Gastrocnemius medialis (tissue), 4 donors: ENCODE measurements around the gene SPG7.

Experiments
- CTCF ChIP-seq, 5 experiments: fragments of 450-650 bp in 3 of 5; fragments of 200-600 bp in 2 of 5; sonication (generic) in 2 of 5; IDR thresholded peaks in 4 of 5; conservative IDR thresholded peaks in 1 of 5; 1 replicate in 4 of 5; 2 replicates in 1 of 5; pipeline ENCODE4 v1.5.1; 2016 to 2019; ENCODE audit warnings: antibody characterized with exemption in 5 of 5, mild to moderate bottlenecking in 3 of 5, moderate library complexity in 3 of 5
- POLR2A ChIP-seq, 2 donors: fragments of 450-650 bp; IDR thresholded peaks; one replicate each; pipeline ENCODE4 v1.6.1; 2017; ENCODE audit warnings: antibody characterized with exemption in 2 of 2, mild to moderate bottlenecking in 2 of 2, moderate library complexity in 2 of 2

- no peak for TF ChIP-seq CTCF (IDR thresholded peaks at IDR 0.05 in 4 of 5, conservative IDR thresholded peaks at IDR 0.05 in 1 of 5)
- no peak for TF ChIP-seq POLR2A (IDR thresholded peaks at IDR 0.05)
These were observed 88.9 kb downstream of the SPG7 start for GRCh38 chr16:89596957-89597649.
